Ascending aorta (tissue), 2 donors: ENCODE measurements around the gene ELAC2. TPM values are rescaled to one million over a fixed set of nuclear protein-coding genes. Genes with fewer than 3 reads are reported as not detected.

Source experiments
- DNase-seq, 2 donors: peaks; one replicate each; pipeline ENCODE4 v3.0.0-alpha.2; 2019; ENCODE audit warnings: low spot score in 2 of 2
- H3K27ac ChIP-seq, 2 donors: fragments of 200-600 bp; sonication (generic); one replicate each; pipeline ENCODE4 v1.5.1; 2016 to 2017; ENCODE audit warnings: mild to moderate bottlenecking in 1 of 2
- H3K27me3 ChIP-seq: fragments of 200-600 bp; sonication (generic); one replicate; pipeline ENCODE4 v1.5.1; 2017
- H3K36me3 ChIP-seq, 2 donors: fragments of 200-600 bp; sonication (generic); one replicate each; pipeline ENCODE4 v1.5.1; 2016
- H3K4me1 ChIP-seq, 2 donors: fragments of 200-600 bp; sonication (generic); one replicate each; pipeline ENCODE4 v1.5.1; 2016 to 2017; ENCODE audit warnings: mild to moderate bottlenecking in 1 of 2
- H3K4me3 ChIP-seq, 2 donors: fragments of 200-600 bp; sonication (generic); one replicate each; pipeline ENCODE4 v1.5.1; 2016 to 2017; ENCODE audit warnings: mild to moderate bottlenecking in 1 of 2
- H3K9me3 ChIP-seq, 2 donors: fragments of 200-600 bp; sonication (generic); one replicate each; pipeline ENCODE4 v1.5.1; 2016
- intact Hi-C: fragments of 100-400 bp; cut with DNase I; formaldehyde crosslinking; loops from one replicate; pipeline ENCODE4 v1.15.1; 2023
- total RNA-seq: library from RNA; depleted of rRNA; stranded (reverse); fragments of >200 nt; gene quantifications from one replicate; pipeline ENCODE4 v1.1.0, GENCODE V29; 2016
- TF ChIP-seq, protein P1 (sequence below), 3 experiments: fragments of 200-600 bp in 2 of 3; fragments of 450-650 bp in 1 of 3; sonication (generic) in 2 of 3; IDR thresholded peaks; one replicate each; pipeline ENCODE4 v1.5.1; 2016 to 2019; ENCODE audit warnings: antibody characterized with exemption in 3 of 3, mild to moderate bottlenecking in 1 of 3, moderate library complexity in 1 of 3

The ELAC2 gene
- total RNA-seq, 1 donor from 2014 or later: 190 TPM

DNA sequence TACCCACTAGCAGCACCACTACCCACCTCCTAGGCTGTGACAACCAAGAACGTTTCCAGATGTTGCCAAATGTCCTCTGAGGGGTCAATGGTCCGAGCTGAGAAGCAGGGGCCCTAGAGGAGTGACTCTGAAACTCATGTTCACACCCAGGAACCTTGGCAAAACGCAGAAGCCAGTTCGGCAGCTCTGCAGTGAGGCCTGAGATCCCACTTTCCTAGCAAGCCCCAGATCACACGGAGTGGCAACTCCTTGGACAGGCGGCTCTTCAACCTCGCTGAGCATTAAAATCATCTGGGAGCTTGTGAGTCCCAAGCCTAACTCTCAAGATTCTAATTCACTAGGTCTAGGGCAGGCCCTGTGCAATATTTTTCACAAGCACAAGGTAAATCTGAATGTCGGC lies 17.3 kb downstream of the ELAC2 start:
- Histone ChIP-seq H3K9me3 (no peaks in the 10 kb centered on the region), H3K4me3 (no peak overlapping the region), H3K27me3 (no peaks in the 10 kb centered on the region), H3K36me3 (peaks cover 79 to 96% of the 10 kb centered on the region in 2 donors), H3K27ac (no peak overlapping the region), H3K4me1 (no peaks in the 10 kb centered on the region)
- no peak for DNase-seq
- TF ChIP-seq, protein P1, sequence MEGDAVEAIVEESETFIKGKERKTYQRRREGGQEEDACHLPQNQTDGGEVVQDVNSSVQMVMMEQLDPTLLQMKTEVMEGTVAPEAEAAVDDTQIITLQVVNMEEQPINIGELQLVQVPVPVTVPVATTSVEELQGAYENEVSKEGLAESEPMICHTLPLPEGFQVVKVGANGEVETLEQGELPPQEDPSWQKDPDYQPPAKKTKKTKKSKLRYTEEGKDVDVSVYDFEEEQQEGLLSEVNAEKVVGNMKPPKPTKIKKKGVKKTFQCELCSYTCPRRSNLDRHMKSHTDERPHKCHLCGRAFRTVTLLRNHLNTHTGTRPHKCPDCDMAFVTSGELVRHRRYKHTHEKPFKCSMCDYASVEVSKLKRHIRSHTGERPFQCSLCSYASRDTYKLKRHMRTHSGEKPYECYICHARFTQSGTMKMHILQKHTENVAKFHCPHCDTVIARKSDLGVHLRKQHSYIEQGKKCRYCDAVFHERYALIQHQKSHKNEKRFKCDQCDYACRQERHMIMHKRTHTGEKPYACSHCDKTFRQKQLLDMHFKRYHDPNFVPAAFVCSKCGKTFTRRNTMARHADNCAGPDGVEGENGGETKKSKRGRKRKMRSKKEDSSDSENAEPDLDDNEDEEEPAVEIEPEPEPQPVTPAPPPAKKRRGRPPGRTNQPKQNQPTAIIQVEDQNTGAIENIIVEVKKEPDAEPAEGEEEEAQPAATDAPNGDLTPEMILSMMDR (IDR thresholded peaks at IDR 0.05): no peak
- intact Hi-C loops: loop anchor here (5.0 to 10.0 kb wide), 2 partner anchors 236 to 743 kb away; no protein-coding TSS in a partner anchor

DNA sequence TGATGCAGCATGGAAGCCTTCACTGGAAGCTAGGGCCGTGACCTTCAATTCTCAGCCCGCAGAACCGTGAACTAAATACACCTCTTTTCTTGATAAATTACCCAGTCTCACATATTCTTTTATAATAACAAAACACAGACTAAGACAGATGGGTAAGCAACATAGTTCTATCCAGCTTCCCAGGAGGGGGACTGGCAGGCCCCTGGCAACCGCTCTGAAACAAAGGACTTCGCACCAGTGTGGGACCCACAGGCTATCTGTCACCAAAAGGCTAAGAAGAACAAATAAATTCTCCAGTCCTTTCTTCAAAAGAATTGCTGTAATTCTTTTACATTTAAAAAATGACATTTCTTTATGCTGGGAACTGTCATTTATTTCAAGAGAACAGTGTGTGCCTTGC lies 19.0 kb downstream of the ELAC2 start:
- DNase-seq: no peak
- H3K4me3 ChIP-seq: no peak overlapping the region
- H3K9me3 ChIP-seq: no peaks in the 10 kb centered on the region
- H3K4me1 ChIP-seq: no peaks in the 10 kb centered on the region
- H3K27me3 ChIP-seq: no peaks in the 10 kb centered on the region
- TF ChIP-seq, protein P1 (IDR thresholded peaks at IDR 0.05): no peak
- intact Hi-C loops: no loop called here
- no peak overlapping the region for H3K27ac ChIP-seq
- H3K36me3 ChIP-seq: peaks cover 87 to 97% of the 10 kb centered on the region in 2 donors

DNA sequence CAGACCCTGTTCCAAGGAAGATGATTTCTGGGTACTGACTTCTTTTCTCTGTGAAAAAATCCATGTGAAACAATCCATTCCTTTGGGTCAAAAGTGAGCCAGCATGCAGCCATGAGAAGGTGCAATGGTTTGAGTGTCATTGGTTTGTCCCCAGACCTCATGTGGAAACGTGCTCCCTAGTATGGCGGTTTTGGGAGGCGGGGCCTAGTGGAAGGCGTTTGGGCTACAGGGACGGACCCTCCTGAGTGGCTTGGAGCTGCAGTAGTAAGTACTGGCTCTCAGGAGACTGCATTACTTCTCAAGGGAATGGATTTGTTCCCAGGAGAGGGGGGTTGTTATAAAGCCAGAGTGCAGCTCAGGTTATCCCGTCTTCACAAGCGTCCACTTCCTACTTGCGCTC lies 19.4 kb downstream of the ELAC2 start:
- Histone ChIP-seq H3K27ac (no peak overlapping the region), H3K27me3 (no peaks in the 10 kb centered on the region), H3K4me1 (no peaks in the 10 kb centered on the region), H3K9me3 (no peaks in the 10 kb centered on the region), H3K4me3 (no peak overlapping the region), H3K36me3 (peaks cover 87 to 97% of the 10 kb centered on the region in 2 donors)
- DNase-seq: no peak
- TF ChIP-seq, protein P1 (IDR thresholded peaks at IDR 0.05): no peak
- intact Hi-C loops: no loop called here

DNA sequence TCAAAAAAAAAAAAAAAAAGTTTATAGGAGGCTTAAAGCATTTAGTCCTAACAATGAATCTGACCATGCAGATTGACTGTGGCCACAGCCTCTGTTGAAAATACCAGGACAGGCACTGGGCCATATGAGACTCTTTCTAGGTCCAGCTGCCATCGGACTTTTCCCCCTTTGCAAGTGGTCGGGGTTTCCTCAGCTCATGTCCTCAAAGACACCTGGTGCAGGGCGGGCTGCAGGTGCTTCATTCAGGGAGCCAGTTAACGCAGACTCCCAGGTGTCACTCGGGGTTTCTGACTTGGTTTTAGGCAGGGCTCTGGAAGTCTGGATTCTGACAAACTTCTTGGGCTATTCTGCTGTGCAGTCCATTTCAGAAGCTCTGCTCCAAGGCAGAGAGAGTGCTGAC lies 20.9 kb downstream of the ELAC2 start:
- peaks cover 90 to 97% of the 10 kb centered on the region in 2 donors for H3K36me3 ChIP-seq
- DNase-seq: no peak
- intact Hi-C loops: no loop called here

DNA sequence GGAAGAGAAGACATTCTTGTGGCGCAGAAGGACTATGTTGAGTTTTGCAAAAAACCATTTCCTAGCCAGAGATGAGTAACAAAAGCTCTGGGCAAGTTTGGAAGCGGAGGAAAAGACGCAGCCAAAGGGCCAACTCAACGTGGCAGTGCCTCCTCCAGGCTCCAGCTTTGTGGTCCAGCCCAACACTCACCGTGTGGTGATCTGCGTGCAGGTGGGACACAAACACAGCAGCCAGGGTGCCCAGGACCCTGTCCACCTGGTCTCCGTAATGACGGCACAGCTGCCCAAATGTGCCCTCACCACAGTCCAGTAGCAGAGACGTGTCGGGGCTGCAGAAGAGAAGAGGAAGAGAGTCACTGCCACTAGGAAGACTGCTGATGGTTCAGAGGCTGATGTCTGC lies 21.5 kb downstream of the ELAC2 start:
- Histone ChIP-seq H3K9me3 (no peaks in the 10 kb centered on the region), H3K27me3 (no peaks in the 10 kb centered on the region), H3K4me1 (no peaks in the 10 kb centered on the region), H3K36me3 (peaks cover 92 to 98% of the 10 kb centered on the region in 2 donors), H3K4me3 (no peak overlapping the region), H3K27ac (no peak overlapping the region)
- no peak for DNase-seq
- intact Hi-C loops: no loop called here
- TF ChIP-seq, protein P1 (IDR thresholded peaks at IDR 0.05): no peak

More for the DNA sequence above, 20.9 kb downstream of the ELAC2 start:
- no peaks in the 10 kb centered on the region for H3K27me3 ChIP-seq
- H3K4me3 ChIP-seq: no peak overlapping the region
- H3K27ac ChIP-seq: no peak overlapping the region
- TF ChIP-seq, protein P1 (IDR thresholded peaks at IDR 0.05): no peak
- no peaks in the 10 kb centered on the region for H3K4me1 ChIP-seq
- H3K9me3 ChIP-seq: no peaks in the 10 kb centered on the region

DNA sequence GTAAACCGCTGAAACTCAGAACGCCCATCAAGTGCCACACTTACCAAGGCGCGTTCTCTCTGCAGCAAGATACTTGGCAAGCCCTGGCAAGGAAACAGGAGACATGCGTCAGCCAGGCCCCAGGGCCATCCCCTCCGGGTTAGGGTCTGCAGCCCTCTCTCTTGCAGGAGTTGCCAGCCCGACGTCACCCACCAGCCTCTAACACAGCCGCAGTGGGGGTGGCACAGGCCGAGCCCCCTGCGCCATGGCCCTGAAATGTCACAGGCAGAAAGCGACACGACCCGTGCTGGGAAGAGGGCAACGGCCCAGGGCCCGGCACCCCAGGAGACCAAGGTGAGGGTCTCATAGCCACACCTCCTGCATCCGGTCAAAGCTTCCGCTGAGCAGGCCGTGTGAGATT lies 21.9 kb downstream of the ELAC2 start:
- TF ChIP-seq, protein P1 (IDR thresholded peaks at IDR 0.05): no peak
- Histone ChIP-seq H3K27me3 (no peaks in the 10 kb centered on the region), H3K4me1 (no peaks in the 10 kb centered on the region), H3K27ac (no peak overlapping the region), H3K36me3 (peaks cover 89 to 98% of the 10 kb centered on the region in 2 donors), H3K4me3 (no peak overlapping the region), H3K9me3 (no peaks in the 10 kb centered on the region)
- no peak for DNase-seq
- intact Hi-C loops: no loop called here
